ENCODE data around the gene SGPL1.

The SGPL1 gene

GRCh38 chr10:70893227-70894006 is 77.7 kb downstream of the SGPL1 start:
- H2BK12ac ChIP-seq (ENCODE audit: low read length): no peak overlapping the region
- H2BK5ac ChIP-seq (ENCODE audit: low read length): no peak overlapping the region
- H3K4me2 ChIP-seq (ENCODE audit: insufficient read depth, low read length, poor library complexity, severe bottlenecking): no peak overlapping the region
- H3K18ac ChIP-seq (ENCODE audit: low read length): no peak overlapping the region
- no peaks in the 10 kb centered on the region for H3K9me3 ChIP-seq (replicated peaks in 1 of 2; ENCODE audit: control insufficient read depth in 2 of 2, insufficient read depth in 1 of 2, low read depth in 1 of 2, low read length in 2 of 2)
- H2AK5ac ChIP-seq (ENCODE audit: low read depth, low read length): no peak overlapping the region
- H3K4me1 ChIP-seq (ENCODE audit: control insufficient read depth in 2 of 2, insufficient read depth in 1 of 2, low read depth in 1 of 2, low read length in 2 of 2): peaks cover 5 to 6% of the 10 kb centered on the region in 2 donors
- no peak for DNase-seq (ENCODE audit: low spot score)
- H2BK120ac ChIP-seq (ENCODE audit: low read depth, low read length): no peak overlapping the region
- no peak overlapping the region for H2AFZ ChIP-seq (ENCODE audit: low read length)
- no peak overlapping the region for H3K23ac ChIP-seq (ENCODE audit: low read depth, low read length, poor library complexity)
- WGBS, 2 donors (ENCODE audit: extremely low coverage in 2 of 2, insufficient read length in 2 of 2, insufficient replicate concordance in 1 of 2): no CpG with 5 or more reads among the region's 10 CpGs
- H2BK15ac ChIP-seq (ENCODE audit: low read length): no peak overlapping the region
- no peak overlapping the region for H3K4ac ChIP-seq (ENCODE audit: low read length)
- H3K14ac ChIP-seq (ENCODE audit: low read length): no peak overlapping the region
- H3K4me3 ChIP-seq (ENCODE audit: low read length in 2 of 2): no peak overlapping the region
- no peaks in the 10 kb centered on the region for H3K79me1 ChIP-seq (ENCODE audit: low read depth, low read length)
- H3K9ac ChIP-seq (ENCODE audit: low read depth, low read length, poor library complexity): no peak overlapping the region
- H4K91ac ChIP-seq (ENCODE audit: low read depth, low read length, poor library complexity): no peak overlapping the region
- H4K8ac ChIP-seq (ENCODE audit: low read depth, low read length): no peak overlapping the region
- no peak overlapping the region for H3K27ac ChIP-seq (replicated peaks; ENCODE audit: low read length)
- no peaks in the 10 kb centered on the region for H3K36me3 ChIP-seq (replicated peaks in 1 of 2; ENCODE audit: control insufficient read depth in 2 of 2, insufficient read depth in 2 of 2, low read length in 2 of 2)
- H3K27me3 ChIP-seq (ENCODE audit: control insufficient read depth in 3 of 3, insufficient read depth in 3 of 3, low read depth in 1 of 3, low read length in 3 of 3): peaks cover 0 to 16% (median 0%) of the 10 kb centered on the region in 3 experiments

GRCh38 chr10:70894416-70894815 is 78.7 kb downstream of the SGPL1 start:
- Histone ChIP-seq H2BK12ac (ENCODE audit: low read length) (no peak overlapping the region), H3K4me2 (ENCODE audit: insufficient read depth, low read length, poor library complexity, severe bottlenecking) (no peak overlapping the region), H3K18ac (ENCODE audit: low read length) (no peak overlapping the region), H2AK5ac (ENCODE audit: low read depth, low read length) (no peak overlapping the region), H2BK120ac (ENCODE audit: low read depth, low read length) (no peak overlapping the region), H2BK15ac (ENCODE audit: low read length) (no peak overlapping the region), H3K9me3 (replicated peaks in 1 of 2; ENCODE audit: control insufficient read depth in 2 of 2, insufficient read depth in 1 of 2, low read depth in 1 of 2, low read length in 2 of 2) (no peaks in the 10 kb centered on the region), H4K8ac (ENCODE audit: low read depth, low read length) (no peak overlapping the region), H3K27ac (replicated peaks; ENCODE audit: low read length) (no peak overlapping the region), H3K4me3 (ENCODE audit: low read length in 2 of 2) (no peak overlapping the region), H3K79me1 (ENCODE audit: low read depth, low read length) (no peaks in the 10 kb centered on the region), H3K4me1 (ENCODE audit: control insufficient read depth in 2 of 2, insufficient read depth in 1 of 2, low read depth in 1 of 2, low read length in 2 of 2) (peaks cover 2 to 4% of the 10 kb centered on the region in 2 donors), H2AFZ (ENCODE audit: low read length) (no peak overlapping the region), H3K9ac (ENCODE audit: low read depth, low read length, poor library complexity) (no peak overlapping the region), H2BK5ac (ENCODE audit: low read length) (no peak overlapping the region), H3K14ac (ENCODE audit: low read length) (no peak overlapping the region), H4K91ac (ENCODE audit: low read depth, low read length, poor library complexity) (no peak overlapping the region), H3K36me3 (replicated peaks in 1 of 2; ENCODE audit: control insufficient read depth in 2 of 2, insufficient read depth in 2 of 2, low read length in 2 of 2) (no peaks in the 10 kb centered on the region), H3K4ac (ENCODE audit: low read length) (no peak overlapping the region), H3K23ac (ENCODE audit: low read depth, low read length, poor library complexity) (no peak overlapping the region), H3K27me3 (ENCODE audit: control insufficient read depth in 3 of 3, insufficient read depth in 3 of 3, low read depth in 1 of 3, low read length in 3 of 3) (peaks cover 0 to 26% (median 0%) of the 10 kb centered on the region in 3 experiments)
- WGBS, 2 donors (ENCODE audit: extremely low coverage in 2 of 2, insufficient read length in 2 of 2, insufficient replicate concordance in 1 of 2): no CpG with 5 or more reads among the region's 2 CpGs
- no peak for DNase-seq (ENCODE audit: low spot score)

DNA sequence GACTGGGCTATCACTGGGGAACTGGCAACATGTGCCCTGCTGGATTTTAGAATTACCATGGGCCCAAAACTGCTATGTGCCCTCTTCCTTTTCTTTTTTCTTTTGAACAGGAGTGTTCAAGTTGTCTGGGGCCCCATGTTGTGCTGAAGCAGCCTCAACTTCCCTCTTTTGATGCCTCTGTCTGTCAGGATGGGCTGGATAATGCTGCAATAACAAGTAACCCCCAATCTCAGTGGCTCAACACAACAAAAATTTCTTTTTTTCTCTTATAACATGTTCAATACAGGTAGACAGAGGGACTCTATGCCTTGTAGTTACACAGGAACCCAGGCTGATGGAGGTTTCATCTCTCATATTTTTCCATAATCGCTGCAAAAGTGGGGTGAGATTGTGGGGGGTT is 80.8 kb downstream of the SGPL1 start:
- Histone ChIP-seq H3K4me1 (ENCODE audit: control insufficient read depth in 2 of 2, insufficient read depth in 1 of 2, low read depth in 1 of 2, low read length in 2 of 2) (no peaks in the 10 kb centered on the region), H3K79me1 (ENCODE audit: low read depth, low read length) (no peaks in the 10 kb centered on the region), H2BK120ac (ENCODE audit: low read depth, low read length) (no peak overlapping the region), H4K8ac (ENCODE audit: low read depth, low read length) (no peak overlapping the region), H3K4me2 (ENCODE audit: insufficient read depth, low read length, poor library complexity, severe bottlenecking) (no peak overlapping the region), H3K14ac (ENCODE audit: low read length) (no peak overlapping the region), H2AK5ac (ENCODE audit: low read depth, low read length) (no peak overlapping the region), H3K9me3 (replicated peaks in 1 of 2; ENCODE audit: control insufficient read depth in 2 of 2, insufficient read depth in 1 of 2, low read depth in 1 of 2, low read length in 2 of 2) (no peaks in the 10 kb centered on the region), H2BK5ac (ENCODE audit: low read length) (no peak overlapping the region), H3K9ac (ENCODE audit: low read depth, low read length, poor library complexity) (no peak overlapping the region), H3K27ac (replicated peaks; ENCODE audit: low read length) (no peak overlapping the region), H4K91ac (ENCODE audit: low read depth, low read length, poor library complexity) (no peak overlapping the region), H2BK12ac (ENCODE audit: low read length) (no peak overlapping the region), H2AFZ (ENCODE audit: low read length) (no peak overlapping the region), H3K36me3 (replicated peaks in 1 of 2; ENCODE audit: control insufficient read depth in 2 of 2, insufficient read depth in 2 of 2, low read length in 2 of 2) (no peaks in the 10 kb centered on the region), H3K4ac (ENCODE audit: low read length) (no peak overlapping the region), H3K18ac (ENCODE audit: low read length) (no peak overlapping the region), H3K4me3 (ENCODE audit: low read length in 2 of 2) (no peak overlapping the region), H3K23ac (ENCODE audit: low read depth, low read length, poor library complexity) (no peak overlapping the region), H2BK15ac (ENCODE audit: low read length) (no peak overlapping the region), H3K27me3 (ENCODE audit: control insufficient read depth in 3 of 3, insufficient read depth in 3 of 3, low read depth in 1 of 3, low read length in 3 of 3) (peaks cover 0 to 46% (median 0%) of the 10 kb centered on the region in 3 experiments)
- WGBS, 2 donors (ENCODE audit: extremely low coverage in 2 of 2, insufficient read length in 2 of 2, insufficient replicate concordance in 1 of 2): no CpG with 5 or more reads among the region's 1 CpG
- no peak for DNase-seq (ENCODE audit: low spot score)

- H3K9me3 ChIP-seq (replicated peaks in 1 of 2; ENCODE audit: control insufficient read depth in 2 of 2, insufficient read depth in 1 of 2, low read depth in 1 of 2, low read length in 2 of 2): no peaks in the 10 kb centered on the region
- H2BK5ac ChIP-seq (ENCODE audit: low read length): no peak overlapping the region
- H2AFZ ChIP-seq (ENCODE audit: low read length): no peak overlapping the region
- H3K14ac ChIP-seq (ENCODE audit: low read length): no peak overlapping the region
- H3K18ac ChIP-seq (ENCODE audit: low read length): no peak overlapping the region
- no peak overlapping the region for H3K23ac ChIP-seq (ENCODE audit: low read depth, low read length, poor library complexity)
- no peak for DNase-seq (ENCODE audit: low spot score)
- no peak overlapping the region for H3K4me2 ChIP-seq (ENCODE audit: insufficient read depth, low read length, poor library complexity, severe bottlenecking)
- WGBS, 2 donors (ENCODE audit: extremely low coverage in 2 of 2, insufficient read length in 2 of 2, insufficient replicate concordance in 1 of 2): no CpG with 5 or more reads among the region's 3 CpGs
- H3K9ac ChIP-seq (ENCODE audit: low read depth, low read length, poor library complexity): no peak overlapping the region
- H2BK120ac ChIP-seq (ENCODE audit: low read depth, low read length): no peak overlapping the region
- no peaks in the 10 kb centered on the region for H3K4me1 ChIP-seq (ENCODE audit: control insufficient read depth in 2 of 2, insufficient read depth in 1 of 2, low read depth in 1 of 2, low read length in 2 of 2)
- no peak overlapping the region for H3K4ac ChIP-seq (ENCODE audit: low read length)
- H4K91ac ChIP-seq (ENCODE audit: low read depth, low read length, poor library complexity): no peak overlapping the region
- no peak overlapping the region for H2BK12ac ChIP-seq (ENCODE audit: low read length)
- no peak overlapping the region for H3K27ac ChIP-seq (replicated peaks; ENCODE audit: low read length)
- no peaks in the 10 kb centered on the region for H3K36me3 ChIP-seq (replicated peaks in 1 of 2; ENCODE audit: control insufficient read depth in 2 of 2, insufficient read depth in 2 of 2, low read length in 2 of 2)
- H3K27me3 ChIP-seq (ENCODE audit: control insufficient read depth in 3 of 3, insufficient read depth in 3 of 3, low read depth in 1 of 3, low read length in 3 of 3): peaks cover 0 to 46% (median 0%) of the 10 kb centered on the region in 3 experiments
- H4K8ac ChIP-seq (ENCODE audit: low read depth, low read length): no peak overlapping the region
- no peak overlapping the region for H2AK5ac ChIP-seq (ENCODE audit: low read depth, low read length)
- H3K4me3 ChIP-seq (ENCODE audit: low read length in 2 of 2): no peak overlapping the region
- H3K79me1 ChIP-seq (ENCODE audit: low read depth, low read length): no peaks in the 10 kb centered on the region
- no peak overlapping the region for H2BK15ac ChIP-seq (ENCODE audit: low read length)
These were observed 82.9 kb downstream of the SGPL1 start for GRCh38 chr10:70898687-70899086.
